Glomerular endothelial cell (primary cell): ENCODE measurements around the gene HSH2D. TPM values are rescaled to one million over a fixed set of nuclear protein-coding genes. Genes with fewer than 3 reads are reported as not detected.
A peak's percentile ranks its signal among the peaks of the same experiment; 100 is the strongest.
"Not testable (repeated sequence)": the region's sequence is repeated elsewhere in the genome, so short reads cannot be mapped to it uniquely, and the experiment has no call there.

Experiments used
- DNase-seq: peaks from one replicate; pipeline ENCODE4 v3.0.0-alpha.2; 2011; ENCODE audit warnings: low read depth, low spot score; ENCODE audit errors: extremely low read depth
- total RNA-seq: library from RNA; depleted of rRNA; stranded (reverse); fragments of >200 nt; gene quantifications from 2 replicates; pipeline ENCODE4 v1.2.3, GENCODE V29; 2015

HSH2D gene
- total RNA-seq, 1 donor from 2014 or later, result not detected

DNA sequence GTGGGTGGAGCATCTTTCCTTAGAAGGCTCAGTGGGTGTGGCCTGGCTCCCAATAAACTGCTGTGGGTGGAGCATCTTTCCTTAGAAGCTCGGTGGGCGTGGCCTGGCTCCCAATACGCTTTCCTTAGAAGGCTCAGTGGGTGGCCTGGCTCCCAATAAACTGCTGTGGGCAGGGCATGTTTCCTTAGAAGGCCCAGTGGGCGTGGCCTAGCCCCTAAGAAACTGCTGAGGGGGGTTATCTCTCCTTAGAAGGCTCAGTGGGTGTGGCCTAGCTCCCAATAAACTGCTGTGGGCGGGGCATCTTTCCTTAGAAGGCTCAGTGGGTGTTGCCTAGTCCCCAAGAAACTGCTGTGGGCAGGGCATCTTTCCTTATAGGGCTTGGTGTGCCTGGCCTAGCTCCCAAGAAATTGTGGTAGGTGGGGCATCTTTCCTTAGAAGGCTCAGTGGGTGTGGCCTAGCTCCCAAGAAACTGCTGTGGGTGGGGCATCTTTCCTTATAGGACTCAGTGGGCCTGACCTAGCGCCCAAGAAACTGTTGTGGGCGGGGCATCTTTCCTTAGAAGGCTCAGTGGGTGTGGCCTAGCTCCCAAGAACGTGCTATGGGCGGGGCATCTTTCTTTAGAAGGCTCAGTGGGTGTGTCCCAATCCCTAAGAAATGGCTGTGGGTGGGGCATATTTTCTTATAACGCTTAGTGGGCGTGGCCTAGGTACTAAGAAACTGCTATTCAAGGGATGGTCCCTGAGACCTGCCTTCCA, 10.3 kb downstream of the HSH2D start:
- DNase-seq, result no peak

DNA sequence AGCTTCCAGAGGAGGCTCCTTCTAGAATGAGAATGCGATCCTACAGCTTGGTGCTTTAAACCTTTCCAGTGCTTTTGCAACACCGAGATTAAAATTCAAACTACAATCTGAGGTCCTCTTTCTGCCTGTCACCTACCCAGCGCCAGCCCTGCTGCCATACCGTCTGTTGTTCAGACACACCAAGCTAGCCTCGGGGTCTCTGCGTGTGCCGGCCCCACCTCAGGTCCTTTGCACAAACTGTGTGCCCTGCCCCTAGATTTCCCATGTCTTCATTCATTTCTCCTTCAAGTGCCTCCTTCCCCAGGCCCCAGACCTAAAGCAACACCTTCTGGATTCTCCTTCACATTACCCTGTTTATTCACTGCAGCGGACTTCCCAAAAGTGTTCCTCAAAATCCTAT, 11.1 kb downstream of the HSH2D start:
- DNase-seq, result no peak

DNA sequence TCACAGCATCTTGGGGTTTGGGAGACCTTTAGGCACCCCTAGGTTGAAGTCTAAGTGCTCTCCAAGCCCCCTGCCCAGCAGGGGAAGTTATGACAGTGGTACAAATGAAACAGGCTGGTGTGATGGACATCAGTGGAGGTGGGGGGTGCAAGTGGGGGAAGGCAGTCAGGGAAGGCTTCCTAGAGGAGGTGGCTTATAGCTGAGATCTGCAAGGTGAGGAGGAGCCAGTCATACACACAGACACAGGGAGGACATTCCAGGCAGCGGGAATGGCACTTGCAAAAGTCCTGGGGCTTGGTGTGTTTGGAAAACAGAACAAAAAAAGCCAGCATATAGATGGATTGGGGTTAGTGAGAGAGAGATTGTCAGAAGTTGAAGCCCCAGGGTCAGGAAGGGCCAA, 11.6 kb downstream of the HSH2D start:
- DNase-seq, result no peak

DNA sequence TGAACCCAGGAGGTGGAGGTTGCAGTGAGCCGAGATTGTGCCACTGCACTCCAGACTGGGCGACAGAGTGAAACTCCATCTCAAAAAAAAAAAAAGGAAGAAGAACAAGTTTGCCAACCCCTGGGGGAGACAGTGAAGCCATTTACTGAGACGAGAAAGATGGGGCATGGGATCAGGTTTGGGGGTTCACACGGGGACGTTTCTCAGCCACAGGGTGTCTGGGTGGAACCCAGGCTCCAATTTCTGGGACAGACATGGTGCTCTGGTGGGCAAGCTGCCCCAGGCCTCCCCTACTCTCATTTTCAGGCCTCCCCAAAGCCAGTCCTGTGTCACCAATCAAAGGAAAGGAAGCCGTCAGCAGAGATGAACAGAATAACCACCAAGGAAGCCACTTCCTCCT, 13.4 kb downstream of the HSH2D start:
- no peak for DNase-seq

DNA sequence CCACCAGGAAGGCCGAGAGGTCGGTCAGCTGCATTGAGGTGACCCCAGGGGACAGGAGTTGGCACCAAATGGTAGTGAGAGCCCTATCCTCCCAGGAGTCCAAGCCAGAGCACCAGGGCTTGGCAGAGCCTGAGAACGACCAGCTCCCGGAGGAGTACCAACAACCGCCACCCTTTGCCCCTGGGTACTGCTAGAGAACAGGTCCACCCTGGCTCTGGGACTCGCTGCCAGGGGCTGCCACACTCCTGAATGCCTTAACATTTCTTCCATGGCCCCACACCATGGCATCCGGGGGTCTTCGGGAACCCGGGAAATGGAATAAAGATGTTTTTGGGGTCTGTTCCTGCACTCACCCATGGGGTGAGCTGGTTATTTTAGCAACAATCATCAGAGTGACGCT, 14.1 kb downstream of the HSH2D start:
- DNase-seq, result no peak

DNA sequence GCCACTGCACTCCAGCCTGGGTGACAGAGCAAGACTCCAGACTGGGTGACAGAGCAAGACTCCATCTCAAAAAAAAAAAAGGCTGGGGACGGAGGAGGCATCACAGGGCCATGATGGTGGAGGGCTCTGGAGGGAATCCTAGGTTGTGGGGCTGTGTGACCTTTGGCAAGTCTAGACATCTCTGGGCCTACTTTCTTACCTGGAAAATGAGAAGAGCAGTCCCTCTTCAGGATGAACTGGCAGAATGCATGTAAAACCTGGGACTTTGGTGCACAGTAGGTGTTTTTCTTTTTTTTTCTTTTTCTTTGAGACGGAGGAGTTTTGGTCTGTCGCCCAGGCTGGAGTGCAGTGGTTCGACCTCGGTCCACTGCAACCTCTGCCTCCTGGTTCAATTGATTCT, 16.2 kb downstream of the HSH2D start:
- no peak for DNase-seq

DNA sequence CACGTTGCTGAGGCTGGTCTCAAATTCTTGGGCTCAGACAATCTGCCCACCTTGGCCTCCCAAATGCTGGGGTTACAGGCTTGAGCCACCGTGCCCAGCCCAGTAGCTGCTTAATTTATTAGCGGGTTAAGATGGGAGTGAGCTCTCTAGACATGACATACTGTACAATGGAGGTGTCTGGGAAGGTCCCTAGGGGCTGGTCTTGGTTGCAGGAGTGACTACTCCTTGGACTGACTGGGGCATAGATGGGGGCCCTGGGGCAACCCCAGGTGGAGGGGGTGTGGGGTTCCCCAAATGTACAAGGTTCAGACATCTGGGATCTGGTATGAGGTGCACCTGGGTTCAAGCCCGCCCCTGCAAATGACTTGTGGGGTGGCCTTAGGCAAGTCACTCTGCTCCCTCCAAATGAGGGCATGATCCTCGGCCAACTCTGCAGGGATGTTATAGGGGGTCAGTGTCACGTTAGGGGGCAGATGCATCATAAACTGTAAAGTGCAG, 17.0 kb downstream of the HSH2D start:
- DNase-seq, result no peak

DNA sequence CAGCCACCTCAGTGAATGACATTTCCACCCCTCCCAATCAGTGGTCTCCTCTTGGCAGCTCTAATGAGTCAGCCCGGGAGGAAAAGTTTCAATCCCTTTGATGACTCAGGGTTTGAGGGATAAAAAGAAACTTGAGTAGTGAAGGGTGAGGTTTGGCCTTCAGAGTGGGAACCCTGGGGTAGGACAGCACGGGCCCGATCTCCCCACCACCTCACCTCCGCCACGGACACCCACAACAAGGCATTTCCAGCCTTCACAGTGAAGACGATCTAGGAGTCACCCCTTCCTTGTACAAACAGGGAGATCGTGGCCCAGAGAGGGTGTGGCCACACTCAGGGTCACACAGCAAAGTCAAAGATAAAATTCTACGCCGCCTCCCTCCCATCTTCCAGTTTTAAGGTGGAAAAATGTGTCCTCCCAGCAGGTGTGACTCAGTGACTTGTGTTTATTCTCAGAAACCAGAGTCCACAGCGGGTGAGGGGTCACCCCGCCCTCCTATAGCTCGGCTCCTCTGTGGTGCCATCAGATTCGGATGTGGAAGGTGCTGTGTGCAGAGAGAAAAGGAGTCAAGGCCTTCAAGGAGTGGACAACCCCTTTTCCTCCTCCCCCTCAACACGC, 17.6 kb downstream of the HSH2D start:
- DNase-seq, result no peak

DNA sequence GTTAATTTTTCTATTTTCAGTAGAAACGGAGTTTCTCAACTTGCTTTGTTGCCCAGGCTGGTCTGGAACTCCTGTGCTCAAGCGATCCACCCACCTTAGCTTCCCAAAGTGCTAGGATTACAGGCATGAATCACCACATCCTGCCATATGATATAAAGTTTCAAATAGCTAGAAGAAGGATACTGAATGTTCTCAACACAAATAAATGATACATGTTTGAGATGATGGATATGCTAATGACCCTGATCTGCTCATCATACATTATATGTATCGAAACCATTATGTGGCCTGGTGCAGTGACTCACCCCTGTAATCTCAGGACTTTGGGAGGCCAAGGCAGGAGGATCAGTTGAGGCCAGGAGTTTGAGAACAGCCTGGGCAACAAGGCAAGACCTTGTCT, 18.4 kb downstream of the HSH2D start:
- DNase-seq, result no peak

DNA sequence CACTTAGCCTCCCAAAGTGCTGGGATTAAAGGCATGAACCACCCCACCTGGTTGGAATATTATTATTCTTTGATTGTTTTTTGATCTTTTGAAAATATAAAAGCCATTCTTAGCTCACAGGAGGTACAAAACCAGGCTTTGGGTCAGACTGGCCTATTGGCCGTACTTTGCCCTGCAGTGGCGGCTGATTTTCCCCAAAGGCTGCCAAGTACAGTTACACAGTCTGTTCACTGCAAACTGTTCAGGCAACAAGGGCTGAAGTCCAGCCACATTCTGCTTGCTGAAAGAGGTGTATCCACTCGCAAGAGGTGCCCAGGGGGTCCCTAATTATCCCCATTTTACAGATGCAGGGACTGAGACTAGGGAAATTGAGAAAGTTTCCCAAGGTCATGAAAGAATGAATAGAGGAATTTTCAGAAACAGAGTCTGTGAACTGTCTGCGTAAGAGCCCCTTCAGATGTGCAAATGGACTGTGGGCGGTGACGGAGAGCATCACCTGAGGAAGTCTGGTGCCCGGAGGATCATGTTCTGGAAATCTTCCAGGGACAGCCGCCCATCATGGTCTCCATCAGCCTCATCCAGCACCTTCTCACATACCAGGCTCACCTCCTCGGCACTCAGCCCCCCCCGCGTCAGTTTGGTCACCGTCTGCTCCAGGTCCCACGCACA, 20.9 kb downstream of the HSH2D start:
- DNase-seq, result no peak

DNA sequence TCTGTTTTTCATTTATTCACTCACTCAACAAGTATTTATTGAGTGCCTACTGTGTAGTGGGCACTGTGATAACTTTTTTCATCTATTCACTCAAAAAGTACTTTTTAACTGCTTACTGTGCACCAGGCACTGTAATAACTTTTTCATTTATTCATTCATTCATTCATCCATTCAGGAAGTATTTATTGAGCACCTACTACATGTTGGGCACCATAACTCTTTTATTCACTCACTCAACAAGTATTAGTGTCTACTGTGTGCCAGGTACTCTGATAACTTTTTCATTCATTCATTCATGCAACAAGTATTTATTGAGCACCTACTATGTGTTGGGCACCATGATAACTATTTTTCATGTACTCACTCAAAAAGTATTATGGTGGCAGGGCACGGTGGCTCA, 22.9 kb downstream of the HSH2D start:
- no peak for DNase-seq

DNA sequence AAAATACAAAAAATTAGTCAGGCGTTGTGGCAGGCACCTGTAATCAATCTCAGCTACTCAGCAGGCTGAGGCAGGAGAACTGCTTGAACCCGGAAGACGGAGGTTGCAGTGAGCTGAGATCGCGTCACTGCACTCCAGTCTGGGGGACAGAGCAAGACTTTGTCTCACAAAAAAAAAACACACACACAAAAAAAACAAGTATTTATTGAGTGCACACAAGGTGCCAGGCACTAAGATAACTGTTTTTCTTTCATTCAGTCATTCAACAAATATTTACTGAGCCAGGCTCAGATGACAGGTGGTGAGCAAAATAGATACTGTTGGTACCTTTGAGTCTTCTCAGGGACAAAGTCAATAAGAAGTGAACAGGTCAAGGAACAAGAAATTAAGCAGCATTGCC, 23.6 kb downstream of the HSH2D start:
- no peak for DNase-seq

DNA sequence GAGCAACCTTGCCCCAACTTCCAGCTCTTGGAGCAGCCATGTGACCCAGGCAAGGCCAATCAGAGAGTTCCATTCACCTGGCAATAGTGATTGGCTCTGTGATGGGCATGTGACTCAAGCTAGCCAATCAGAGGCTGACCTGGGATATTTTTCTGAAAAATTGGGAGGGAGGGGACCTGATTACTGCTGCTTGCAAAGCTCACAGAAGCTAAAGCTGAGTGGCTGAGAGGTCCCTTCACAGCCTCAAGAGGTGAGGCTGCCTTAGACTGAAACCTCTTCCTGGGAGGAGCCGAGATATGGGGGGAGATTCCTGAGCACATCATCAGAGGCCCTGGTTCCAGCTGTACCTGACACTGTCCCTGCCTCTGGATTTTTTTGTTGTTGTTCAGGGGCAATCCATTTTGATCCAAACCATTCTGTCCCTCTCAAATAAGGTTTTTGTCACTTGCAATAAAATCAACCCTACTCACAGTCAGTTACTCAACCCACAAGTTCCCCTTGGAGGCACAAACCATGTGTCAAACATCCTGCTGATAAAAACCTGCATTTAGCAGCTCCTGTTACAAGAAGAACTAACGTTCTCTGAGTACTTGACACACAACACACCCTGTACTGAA, 25.1 kb downstream of the HSH2D start:
- no peak for DNase-seq

DNA sequence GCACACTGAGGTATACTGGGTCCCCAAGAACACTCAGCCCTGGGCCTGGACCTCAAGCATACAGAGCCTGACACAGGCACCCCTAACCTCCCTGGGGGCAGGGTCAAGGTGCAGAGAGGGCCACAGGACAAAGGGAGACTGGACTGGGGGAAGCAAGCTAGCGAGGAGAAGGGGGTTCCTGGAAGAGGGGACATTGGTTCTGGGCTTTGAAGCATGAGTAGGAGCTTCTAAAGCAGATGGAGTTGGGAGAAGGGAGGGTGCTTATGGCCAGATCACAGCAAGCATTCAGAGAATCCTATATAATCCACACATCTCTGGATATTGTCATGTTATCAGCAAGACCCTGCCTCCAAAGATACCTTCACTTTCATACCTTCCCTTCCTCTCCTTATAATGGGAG, 26.6 kb downstream of the HSH2D start:
- no peak for DNase-seq

DNA sequence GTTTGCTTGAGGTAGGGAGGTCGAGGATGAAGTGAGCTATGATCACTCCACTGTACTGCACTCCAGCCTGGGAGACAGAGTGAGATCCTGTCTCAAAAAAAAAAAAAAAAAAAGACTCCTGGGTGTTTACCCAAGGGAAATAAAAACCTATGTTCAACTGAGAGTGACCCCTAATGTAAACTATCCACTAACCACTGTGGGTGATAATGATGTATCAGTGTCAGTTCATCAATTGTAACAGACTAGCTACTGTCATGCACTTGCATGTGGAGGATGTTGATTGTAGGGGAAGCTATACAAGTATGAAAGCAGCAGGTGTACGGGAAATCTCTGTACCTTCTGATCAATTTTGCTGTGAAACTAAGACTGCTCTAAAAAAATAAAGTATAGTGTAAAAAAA, 32.5 kb downstream of the HSH2D start:
- no peak for DNase-seq

DNA sequence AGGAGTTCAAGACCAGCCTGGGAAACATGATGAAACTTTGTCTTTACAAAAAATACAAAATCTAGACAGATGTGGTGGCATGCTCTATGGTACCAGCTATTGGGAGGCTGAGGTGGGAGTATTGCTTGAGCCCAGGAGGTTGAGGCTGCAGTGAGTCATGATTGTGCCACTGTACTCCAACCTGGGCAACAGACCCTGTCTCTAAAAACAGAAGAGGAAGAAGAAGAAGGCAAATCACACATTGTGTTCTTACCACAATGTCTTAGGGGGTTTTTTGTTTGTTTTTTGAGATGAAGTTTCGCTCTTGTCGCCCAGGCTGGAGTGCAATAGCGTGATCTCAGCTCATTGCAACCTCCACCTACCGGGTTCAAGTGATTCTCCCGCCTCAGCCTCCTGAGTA, 35.4 kb downstream of the HSH2D start:
- not testable (repeated sequence) for DNase-seq

DNA sequence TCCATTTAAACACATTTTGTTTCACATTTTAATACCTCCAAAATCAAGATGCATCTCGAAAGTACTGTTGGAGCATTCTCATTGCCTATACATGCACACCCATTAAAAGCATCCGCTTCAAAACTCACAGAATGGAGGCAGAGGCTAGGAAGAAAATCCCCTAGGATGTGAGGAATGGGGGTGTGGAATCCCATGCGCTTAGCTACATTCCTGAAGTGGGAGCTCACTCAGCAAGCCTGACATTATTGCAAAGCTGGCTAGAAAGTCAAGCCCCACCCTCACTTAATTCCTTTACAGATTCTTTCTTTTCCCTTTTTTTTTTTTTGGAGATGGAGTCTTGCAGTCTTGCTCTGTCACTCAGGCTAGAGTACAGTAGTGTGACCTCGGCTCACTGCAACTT, 37.1 kb downstream of the HSH2D start:
- DNase-seq, result no peak

DNA sequence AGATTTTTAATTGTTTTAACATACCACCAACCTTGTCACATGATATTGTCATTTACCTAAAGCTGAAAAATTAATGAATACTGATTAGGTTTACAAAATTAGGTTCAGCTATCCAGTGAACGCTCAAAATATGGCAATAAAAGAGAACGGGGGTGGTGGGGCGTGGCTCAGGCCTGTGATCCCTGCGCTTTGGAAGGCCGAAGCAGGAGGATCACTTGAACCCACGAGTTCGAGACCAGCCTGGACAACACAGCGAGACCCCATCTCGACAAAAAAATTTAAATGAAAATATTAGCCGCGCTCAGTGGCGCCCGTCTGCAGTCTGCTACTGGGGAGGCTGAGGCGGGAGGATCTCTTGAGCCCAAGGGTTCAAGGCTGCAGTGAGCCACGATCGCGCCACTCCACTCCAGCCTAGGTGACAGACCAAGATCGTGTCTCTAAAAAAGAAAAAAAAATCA, 41.2 kb downstream of the HSH2D start:
- DNase-seq, result no peak

DNA sequence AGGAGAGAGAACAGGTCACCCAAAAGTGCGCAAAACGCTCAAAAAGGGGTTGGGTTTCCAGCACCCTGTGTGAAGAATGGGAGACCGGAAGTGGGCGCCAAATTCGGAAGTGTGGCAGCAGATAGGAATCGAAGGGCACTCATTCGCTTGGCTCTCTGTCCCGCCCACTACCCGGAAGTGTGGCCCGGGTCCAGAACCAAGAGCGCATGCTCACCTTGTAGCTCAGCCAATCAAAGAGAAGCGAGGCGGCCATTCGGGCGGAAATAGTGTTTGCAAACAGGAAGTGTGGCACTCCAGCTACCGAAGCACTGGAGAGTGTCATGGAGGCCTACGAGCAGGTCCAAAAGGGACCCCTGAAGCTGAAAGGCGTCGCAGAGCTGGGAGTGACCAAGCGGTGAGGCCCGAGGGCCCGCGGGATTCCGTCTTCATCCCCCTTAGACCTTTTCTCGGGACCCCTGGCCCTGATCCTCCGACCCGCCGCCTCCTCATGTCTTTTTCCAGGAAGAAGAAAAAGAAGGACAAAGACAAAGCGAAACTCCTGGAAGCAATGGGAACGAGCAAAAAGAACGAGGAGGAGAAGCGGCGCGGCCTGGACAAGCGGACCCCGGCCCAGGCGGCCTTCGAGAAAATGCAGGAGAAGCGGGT, 41.8 kb downstream of the HSH2D start, which contains the start of gene FAM32A:
Gene FAM32A (plus strand): TSS at position 288 of the 645 bp plus-strand sequence. CDS start 33 bp downstream, at position 321.
- peak; percentile 88 for DNase-seq

DNA sequence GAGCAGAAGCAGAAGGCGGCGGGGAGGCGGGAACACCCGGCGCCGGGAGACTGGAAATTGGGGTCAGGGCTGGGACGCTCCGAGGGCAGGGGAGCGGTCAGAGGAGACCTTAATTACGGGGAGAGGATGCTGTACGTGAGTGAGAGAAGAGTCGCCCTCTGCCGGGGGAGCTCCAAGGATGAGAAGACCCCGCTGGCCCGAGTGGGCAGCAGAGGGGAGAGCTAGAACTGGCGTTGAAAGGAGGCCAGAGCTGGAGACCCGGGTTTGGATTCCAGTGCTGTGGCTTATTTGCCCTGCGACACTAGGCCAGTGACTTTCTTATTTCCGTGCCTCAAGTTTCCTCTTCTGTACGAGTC, 42.3 kb downstream of the HSH2D start:
- DNase-seq, result no peak

DNA sequence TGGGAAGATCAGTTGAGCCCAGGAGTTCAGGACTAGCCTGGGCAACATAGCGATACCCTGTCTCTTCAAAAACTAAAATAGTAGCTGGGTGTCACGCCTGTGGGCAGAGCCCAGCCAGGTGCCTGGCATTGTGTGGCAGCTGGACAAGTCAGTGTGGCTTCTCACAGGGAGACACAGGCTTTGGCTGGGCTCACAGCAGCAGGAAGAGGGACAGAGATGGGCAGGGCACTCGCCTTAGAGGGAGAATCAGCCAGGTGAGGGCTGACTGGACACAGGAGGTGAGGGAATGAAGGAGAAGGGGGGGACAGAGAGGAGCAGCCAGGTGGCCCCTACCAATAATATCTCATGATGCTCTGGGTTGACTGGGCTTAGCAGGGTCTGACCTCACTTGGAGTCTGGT, 45.0 kb downstream of the HSH2D start:
- no peak for DNase-seq
